ENCODE results near the gene FERMT2.
"Not testable (repeated sequence)": the region's sequence is repeated elsewhere in the genome, so short reads cannot be mapped to it uniquely, and the experiment has no call there.

Gene FERMT2

DNA sequence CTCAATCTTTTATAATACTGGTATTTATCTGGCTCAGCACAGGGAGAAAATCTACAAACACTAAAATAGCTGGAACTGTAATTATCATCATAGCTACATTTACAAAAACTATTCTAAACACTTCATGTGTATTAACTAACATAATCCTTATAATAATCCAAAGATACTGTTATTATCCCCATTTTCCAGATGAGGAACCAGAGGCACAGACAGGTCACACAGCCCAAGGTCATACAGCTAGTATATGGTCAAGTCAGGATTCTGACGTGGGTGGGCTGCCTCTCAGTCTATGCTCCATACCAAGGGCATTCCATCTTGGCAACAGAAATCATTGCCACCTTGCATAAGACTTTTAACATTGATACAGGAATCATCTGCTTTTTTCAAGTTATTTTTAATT, 11.4 kb downstream of the FERMT2 start:
- DNase-seq (ENCODE audit: low read depth): no peak

DNA sequence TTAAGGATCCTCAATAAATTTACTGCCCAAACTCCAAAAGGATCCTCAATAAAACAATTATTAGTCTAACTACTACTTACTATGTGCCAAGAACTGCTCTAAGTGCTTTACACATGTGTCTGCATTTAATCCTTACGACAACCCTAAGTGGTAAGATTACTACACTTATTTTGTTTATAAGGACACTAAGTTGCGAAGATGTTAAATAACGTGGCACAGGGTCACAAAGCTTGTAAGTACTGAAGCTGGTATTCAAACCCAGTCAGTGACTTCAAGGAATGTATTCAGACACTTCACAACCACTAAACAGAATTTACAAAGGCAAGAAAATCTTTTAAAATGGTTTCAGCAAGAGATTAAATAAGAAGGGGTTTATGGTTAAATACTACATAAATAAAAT, 13.0 kb downstream of the FERMT2 start:
- no peak for DNase-seq (ENCODE audit: low read depth)

DNA sequence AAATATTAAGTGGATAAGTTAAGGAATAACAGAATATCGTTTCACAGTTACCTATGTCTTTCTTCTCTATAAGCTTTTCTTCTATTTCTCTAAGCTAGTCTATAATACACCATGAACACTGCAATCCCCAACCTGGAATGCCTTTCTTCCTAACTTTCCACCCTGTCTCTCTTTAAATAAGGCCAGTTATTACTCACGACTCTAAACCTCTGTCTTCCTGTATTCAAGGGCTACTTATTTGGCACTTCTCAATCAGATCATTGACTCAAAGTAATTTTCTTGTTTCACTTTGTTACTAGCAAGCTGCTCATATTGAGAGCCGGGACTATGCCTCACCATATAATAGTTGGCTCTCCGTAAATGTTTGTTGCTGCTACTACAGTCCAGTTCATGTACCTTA, 13.5 kb downstream of the FERMT2 start:
- DNase-seq (ENCODE audit: low read depth): no peak

DNA sequence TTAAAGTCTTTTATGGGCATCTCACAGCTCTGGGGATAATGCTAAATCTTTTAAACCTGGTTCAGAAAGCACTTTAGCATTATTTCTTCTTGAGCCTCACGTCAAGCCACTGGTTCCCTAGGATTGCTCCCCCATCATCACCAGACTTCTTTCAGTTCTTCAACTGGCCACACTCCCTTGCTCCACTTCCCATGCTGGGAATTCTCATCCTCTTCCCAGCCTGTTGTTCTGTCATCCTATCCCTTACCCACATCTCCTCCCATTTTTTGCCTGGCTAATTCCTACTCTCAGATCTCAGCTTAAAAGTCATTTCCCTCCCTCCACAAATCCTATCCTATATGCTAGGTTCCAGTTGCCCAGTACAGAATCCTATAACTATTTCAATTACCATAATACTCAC, 14.4 kb downstream of the FERMT2 start:
- DNase-seq (ENCODE audit: low read depth): no peak

DNA sequence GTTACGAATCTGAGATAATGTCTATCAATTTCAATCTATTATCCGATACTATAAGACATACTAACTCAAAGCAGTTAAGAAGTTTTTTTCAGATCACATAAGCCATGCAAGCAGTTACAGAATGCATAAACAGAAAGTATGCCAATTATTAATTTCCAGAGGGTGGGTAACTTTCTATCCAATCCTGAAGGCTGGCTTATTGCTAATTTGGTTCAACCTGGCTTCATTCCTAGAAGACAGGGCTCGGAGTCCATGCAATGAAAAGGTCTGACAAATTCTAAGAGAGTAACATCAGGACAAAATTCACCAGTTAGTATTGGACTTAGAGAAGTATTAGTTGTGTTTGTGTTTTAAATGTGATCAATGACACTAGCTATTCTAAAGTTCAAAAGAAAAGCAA, 15.0 kb downstream of the FERMT2 start:
- DNase-seq (ENCODE audit: low read depth): no peak

DNA sequence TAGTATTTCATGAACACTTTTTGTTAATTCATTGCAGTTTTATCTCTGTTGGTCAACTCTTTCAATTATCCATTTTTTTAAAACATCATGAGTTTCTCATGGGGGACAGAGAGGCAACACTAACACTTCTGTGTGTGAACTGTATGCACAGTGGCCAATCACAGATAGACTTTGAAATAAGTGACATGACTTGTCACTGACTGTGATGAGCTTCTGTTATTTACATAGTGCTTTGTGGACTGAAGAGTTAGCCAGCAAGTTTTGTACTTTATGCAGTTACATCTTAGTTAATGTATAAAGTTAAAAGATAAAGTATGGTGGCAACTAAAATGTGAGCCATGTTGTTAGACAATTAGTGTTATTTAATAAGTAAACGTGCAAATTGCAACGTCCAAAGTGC, 16.1 kb downstream of the FERMT2 start:
- no peak for DNase-seq (ENCODE audit: low read depth)

GRCh38 chr14:52929192-52929807, 21.6 kb downstream of the FERMT2 start:
- no peak for DNase-seq (ENCODE audit: low read depth)

GRCh38 chr14:52926953-52927352, 23.9 kb downstream of the FERMT2 start:
- no peak for DNase-seq (ENCODE audit: low read depth)

GRCh38 chr14:52923902-52924575, 26.8 kb downstream of the FERMT2 start:
- no peak for DNase-seq (ENCODE audit: low read depth)

- no peak for DNase-seq (ENCODE audit: low read depth)
These were observed 28.2 kb downstream of the FERMT2 start for GRCh38 chr14:52922656-52923055.

DNA sequence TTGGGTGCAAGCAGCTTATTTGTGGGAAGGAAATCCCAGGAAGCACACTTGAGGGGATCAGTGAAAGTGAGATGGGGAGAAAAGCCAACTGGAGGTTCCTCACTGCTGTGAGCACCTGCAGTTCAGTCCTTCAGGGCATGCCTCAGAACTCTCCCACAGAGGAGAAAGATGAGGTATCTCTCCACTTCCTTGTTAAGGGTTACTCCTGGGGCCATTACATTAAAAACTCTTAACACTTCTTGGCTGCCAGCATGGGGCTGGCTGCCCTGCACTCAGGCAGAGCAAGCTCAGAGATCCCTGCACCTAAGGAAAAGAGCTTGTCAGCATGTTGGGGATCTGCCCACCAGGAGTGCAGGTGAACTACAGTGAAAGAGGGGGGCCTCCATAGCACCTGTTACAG, 28.8 kb downstream of the FERMT2 start:
- no peak for DNase-seq (ENCODE audit: low read depth)

GRCh38 chr14:52920411-52920810, 30.4 kb downstream of the FERMT2 start:
- not testable (repeated sequence) for DNase-seq (ENCODE audit: low read depth)

- DNase-seq (ENCODE audit: low read depth): no peak
These were observed 30.9 kb downstream of the FERMT2 start for GRCh38 chr14:52919971-52920370.

- peak; percentile 1 for DNase-seq (ENCODE audit: low read depth)
These were observed 32.4 kb downstream of the FERMT2 start for GRCh38 chr14:52918486-52918885.

- DNase-seq (ENCODE audit: low read depth): no peak
These were observed 33.1 kb downstream of the FERMT2 start for GRCh38 chr14:52917735-52918134.

GRCh38 chr14:52914295-52914694, 36.6 kb downstream of the FERMT2 start:
- no peak for DNase-seq (ENCODE audit: low read depth)

DNA sequence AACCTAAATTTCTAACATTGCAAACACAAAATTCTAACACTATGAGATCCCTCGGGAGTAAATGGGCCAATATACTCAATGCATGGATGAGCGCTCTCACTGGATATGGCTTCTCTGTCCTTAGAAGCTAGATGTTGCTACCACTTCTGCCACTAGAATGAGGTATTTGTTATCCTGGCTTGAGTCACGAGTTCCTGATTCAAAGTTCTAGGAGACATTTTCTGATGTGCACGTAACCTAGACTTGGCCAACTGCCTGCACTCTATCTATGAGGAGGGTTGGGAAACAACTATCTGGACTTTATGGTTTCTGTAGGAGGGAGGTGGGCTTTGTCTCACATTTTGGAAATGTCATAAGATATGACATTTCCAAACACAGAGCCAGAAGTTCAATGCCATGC, 37.6 kb downstream of the FERMT2 start:
- no peak for DNase-seq (ENCODE audit: low read depth)

DNA sequence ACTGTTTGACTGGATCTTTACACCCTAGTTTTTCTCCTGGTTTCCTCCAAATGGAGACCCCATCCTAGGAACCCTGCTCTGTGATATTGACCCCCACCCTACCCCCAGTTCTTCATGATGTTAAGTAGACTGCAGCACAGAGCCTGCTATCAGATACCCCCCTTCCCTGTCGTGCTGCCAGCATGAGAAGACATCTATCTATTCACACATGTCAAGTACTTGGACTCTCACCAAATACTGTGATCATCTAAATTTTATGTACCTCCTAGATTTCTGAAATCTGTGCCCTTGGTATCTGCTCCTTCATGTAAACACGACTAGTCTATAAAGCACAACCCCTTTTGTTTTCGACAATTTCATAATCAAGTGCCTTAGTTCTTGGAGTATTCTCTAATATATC, 38.9 kb downstream of the FERMT2 start:
- no peak for DNase-seq (ENCODE audit: low read depth)

DNA sequence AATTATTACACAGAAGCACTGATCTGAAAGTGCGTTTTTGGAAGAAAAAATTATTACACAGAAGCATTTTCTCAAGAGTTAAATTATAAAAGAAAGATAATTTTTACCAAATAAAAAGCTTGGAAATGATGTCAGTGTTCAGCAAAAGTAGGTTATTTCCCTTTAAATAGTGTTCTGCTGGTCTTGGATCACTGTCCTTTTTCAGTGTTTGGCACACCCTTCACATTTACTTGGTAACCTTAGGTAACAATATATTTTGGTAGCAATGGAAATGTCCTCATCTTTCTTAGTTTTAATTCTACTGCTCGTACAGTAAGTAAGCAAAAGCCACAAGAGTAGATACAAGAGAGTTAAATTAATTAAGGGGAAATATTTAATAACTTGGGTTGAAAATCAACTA, 40.3 kb downstream of the FERMT2 start:
- DNase-seq (ENCODE audit: low read depth): no peak

GRCh38 chr14:52907949-52908348, 42.9 kb downstream of the FERMT2 start:
- DNase-seq (ENCODE audit: low read depth): no peak

DNA sequence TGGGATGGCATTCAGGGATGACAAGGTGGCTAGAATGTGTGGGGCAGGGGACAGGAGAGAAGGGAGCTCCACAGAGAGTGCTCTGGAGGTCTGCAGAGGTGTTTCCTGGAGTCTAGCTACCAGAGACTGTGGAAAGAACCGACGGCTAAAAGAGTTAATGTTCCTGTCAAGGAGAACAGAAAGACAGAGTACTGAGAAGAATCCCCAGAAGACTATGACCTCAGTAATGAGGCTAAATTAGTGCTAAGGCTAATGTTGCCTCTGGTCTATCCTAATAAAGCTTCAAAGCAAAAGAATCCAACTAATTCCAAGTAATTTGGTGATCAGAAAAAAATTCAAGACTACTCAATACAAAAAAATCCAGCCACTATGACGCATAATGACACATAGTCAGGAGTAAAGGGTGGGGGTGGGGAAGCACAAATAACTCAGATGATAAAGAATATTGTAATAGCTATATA, 44.7 kb downstream of the FERMT2 start:
- DNase-seq (ENCODE audit: low read depth): no peak

DNA sequence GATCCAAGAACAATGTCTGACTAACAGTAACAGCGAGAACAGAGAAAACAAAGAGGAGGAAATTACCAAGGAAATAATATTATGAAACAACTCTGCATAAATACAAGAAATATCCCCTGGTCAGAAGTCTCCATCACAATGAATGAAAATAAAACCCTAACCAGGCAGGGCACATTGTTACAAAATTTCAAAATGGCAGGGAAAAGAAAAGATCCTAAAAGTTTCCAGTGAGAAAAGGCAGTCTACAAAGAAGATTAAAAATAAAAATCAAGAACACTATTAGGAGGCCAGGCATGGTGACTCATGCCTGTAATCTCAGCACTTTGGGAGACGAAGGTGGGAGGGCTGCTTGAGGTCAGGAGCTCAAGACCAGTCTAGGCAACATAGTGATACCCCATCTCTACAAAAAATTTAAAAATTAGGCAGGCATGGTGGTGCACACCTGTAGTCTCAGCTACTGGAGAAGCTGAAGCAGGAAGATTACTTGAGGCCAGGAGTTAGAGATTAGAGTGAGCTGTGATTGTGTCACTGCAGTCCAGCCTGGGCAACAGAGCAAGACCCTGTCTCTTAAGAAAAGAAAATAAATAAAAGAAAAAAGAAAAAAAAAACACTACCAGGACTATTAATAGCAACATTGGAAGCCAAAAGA, 47.8 kb downstream of the FERMT2 start:
- DNase-seq (ENCODE audit: low read depth): no peak

GRCh38 chr14:52901357-52901980, 49.4 kb downstream of the FERMT2 start:
- DNase-seq (ENCODE audit: low read depth): no peak
